Measurements from ENCODE around the gene SCYL2.

- TF ChIP-seq, protein P1, sequence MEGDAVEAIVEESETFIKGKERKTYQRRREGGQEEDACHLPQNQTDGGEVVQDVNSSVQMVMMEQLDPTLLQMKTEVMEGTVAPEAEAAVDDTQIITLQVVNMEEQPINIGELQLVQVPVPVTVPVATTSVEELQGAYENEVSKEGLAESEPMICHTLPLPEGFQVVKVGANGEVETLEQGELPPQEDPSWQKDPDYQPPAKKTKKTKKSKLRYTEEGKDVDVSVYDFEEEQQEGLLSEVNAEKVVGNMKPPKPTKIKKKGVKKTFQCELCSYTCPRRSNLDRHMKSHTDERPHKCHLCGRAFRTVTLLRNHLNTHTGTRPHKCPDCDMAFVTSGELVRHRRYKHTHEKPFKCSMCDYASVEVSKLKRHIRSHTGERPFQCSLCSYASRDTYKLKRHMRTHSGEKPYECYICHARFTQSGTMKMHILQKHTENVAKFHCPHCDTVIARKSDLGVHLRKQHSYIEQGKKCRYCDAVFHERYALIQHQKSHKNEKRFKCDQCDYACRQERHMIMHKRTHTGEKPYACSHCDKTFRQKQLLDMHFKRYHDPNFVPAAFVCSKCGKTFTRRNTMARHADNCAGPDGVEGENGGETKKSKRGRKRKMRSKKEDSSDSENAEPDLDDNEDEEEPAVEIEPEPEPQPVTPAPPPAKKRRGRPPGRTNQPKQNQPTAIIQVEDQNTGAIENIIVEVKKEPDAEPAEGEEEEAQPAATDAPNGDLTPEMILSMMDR (IDR thresholded peaks at IDR 0.05) = no peak
- TF ChIP-seq POLR2A (IDR thresholded peaks at IDR 0.05) = no peak
Observed at GRCh38 chr12:100234166-100234565, 32.8 kb upstream of the SCYL2 start.
